Ectodermal cell (in vitro differentiated cells): Measurements from ENCODE around the gene KCNC1.

Experiments
- H3K27ac ChIP-seq: 2 replicates; pipeline ENCODE4 v1.7.0; 2013; ENCODE audit warnings: mild to moderate bottlenecking, low read depth, low read length; ENCODE audit not compliant: insufficient read depth, poor library complexity, severe bottlenecking
- H3K27me3 ChIP-seq: 2 replicates; pipeline ENCODE4 v1.7.0; 2013; ENCODE audit warnings: mild to moderate bottlenecking, low read length; ENCODE audit not compliant: insufficient read depth, control insufficient read depth, poor library complexity, severe bottlenecking
- H3K36me3 ChIP-seq: one replicate; pipeline ENCODE4 v1.7.0; 2013; ENCODE audit warnings: low read length; ENCODE audit not compliant: control insufficient read depth, insufficient read depth
- H3K4me1 ChIP-seq: one replicate; pipeline ENCODE4 v1.7.0; 2013; ENCODE audit warnings: low read length; ENCODE audit not compliant: control insufficient read depth, insufficient read depth
- H3K4me3 ChIP-seq: 2 replicates; pipeline ENCODE4 v1.7.0; 2013; ENCODE audit warnings: low read depth, low read length, control low read depth; ENCODE audit not compliant: insufficient read depth
- H3K9me3 ChIP-seq: 2 replicates; pipeline ENCODE4 v1.7.0; 2013; ENCODE audit warnings: mild to moderate bottlenecking, low read length, moderate library complexity; ENCODE audit not compliant: control insufficient read depth
- WGBS, 2 experiments: methylation state at CpG; one replicate each; pipeline ENCODE4 v1.1.7; 2013; ENCODE audit warnings: missing lambda C conversion rate in 2 of 2; 5-methylcytosine and 5-hydroxymethylcytosine counted together

The KCNC1 gene

DNA sequence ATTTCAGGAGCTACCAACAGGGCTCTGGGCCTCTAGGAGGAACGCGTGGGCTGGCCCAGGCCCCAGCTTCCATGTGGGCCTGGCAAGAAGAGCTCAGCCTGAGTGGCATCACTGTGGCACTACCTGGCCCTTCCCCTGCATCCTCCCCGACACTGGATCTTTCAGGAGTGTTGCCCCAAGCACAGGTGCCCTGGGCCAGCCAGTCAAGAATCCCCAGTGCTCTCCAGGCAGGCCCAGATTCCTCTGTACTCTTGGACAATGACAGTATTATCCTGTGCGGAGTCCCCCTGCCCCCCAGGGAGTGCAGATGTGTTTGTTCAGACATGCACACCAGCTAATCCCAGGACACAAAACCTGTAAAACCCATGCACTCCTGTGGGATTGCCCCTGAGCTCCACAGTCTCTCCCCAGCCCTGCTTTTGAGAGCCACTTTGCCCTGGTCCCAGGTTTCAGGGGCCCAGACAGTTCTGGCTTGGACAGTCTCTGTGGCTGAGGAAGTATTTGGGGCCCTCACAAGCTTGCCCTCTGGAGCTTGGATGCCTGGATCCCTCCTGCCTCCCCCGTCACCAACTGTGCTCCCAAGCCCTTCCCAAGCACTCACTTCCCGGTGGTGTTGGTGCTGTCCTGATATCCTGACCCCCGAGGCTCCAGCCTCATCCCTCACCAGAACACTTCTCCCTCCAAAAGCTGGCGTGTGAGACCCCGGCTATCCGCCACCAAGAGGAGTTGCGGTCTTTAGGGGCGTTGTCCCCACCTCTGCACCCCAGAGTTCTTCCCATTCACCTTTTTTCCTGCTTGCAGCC, 39.9 kb downstream of the KCNC1 start:
- H3K9me3 ChIP-seq, result no peaks in the 10 kb centered on the region
- H3K27me3 ChIP-seq, result no peaks in the 10 kb centered on the region
- peaks cover 23% of the 10 kb centered on the region for H3K4me1 ChIP-seq
- no peak overlapping the region for H3K4me3 ChIP-seq
- H3K36me3 ChIP-seq, result no peaks in the 10 kb centered on the region
- 89 to 90% methylated on average over 12 of the region's 12 CpGs for WGBS, 2 experiments
- no peak overlapping the region for H3K27ac ChIP-seq

DNA sequence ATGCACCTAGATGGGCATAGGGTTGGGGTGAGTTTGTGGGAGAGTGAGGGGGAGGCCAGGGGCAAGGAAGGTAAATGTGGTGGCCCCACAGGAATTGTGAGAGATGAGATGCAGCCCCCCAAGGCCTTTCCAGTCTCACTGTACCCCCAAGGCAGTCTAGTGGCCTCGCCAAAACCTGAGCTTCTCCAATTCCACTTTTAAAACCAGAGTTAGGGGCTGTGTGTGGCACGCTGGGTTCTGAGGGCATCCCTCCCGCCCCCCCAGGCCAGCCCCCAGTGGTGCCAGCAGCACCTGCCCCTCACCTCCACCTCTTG, 40.4 kb downstream of the KCNC1 start:
- Histone ChIP-seq H3K9me3 (no peaks in the 10 kb centered on the region), H3K27ac (no peak overlapping the region)

DNA sequence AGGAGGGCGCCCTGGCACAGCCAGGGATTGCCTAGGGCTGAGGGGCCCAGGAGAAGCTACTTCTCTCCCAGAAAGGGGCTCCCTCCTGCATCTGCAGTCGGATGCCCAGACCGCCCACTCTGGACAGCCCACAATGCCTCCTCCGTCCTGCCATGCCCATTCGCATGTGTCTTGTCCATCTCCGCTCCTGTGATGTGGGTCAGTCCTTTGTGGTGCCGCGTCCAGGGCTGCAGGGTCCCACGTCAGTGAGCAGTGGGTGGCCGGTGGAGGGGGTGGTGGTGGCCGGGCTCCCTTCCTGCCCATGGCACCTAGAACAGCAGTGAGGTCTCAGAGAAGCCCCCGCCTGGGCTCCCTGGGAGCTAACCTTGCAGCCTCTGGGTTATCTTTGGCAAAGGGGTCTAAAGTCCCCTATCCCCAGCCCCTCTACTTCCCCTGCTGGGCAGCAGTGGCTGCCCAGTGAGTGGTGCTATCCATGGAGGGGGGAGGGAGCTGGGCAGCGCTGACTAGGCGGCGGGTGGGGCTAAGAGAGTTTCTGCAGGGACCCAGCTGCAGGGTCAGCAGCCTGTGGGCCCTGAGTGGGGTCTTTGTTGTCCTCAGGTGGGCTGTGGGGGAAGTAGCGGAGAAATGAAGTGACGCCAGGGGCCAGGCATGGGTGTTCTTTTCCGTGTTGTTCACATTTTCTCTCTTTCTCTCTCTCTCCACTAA, 41.1 kb downstream of the KCNC1 start:
- no peak overlapping the region for H3K4me3 ChIP-seq
- H3K4me1 ChIP-seq, result peaks cover 15% of the 10 kb centered on the region
- H3K27ac ChIP-seq, result no peak overlapping the region
- no peaks in the 10 kb centered on the region for H3K27me3 ChIP-seq
- H3K36me3 ChIP-seq, result no peaks in the 10 kb centered on the region
- WGBS, 2 experiments, result 86 to 87% methylated on average over 18 of the region's 18 CpGs
- H3K9me3 ChIP-seq, result no peaks in the 10 kb centered on the region

More for the DNA sequence above, 40.4 kb downstream of the KCNC1 start:
- Histone ChIP-seq H3K4me3 (no peak overlapping the region), H3K4me1 (peaks cover 22% of the 10 kb centered on the region), H3K27me3 (no peaks in the 10 kb centered on the region), H3K36me3 (no peaks in the 10 kb centered on the region)
- 91 to 94% methylated on average over 3 of the region's 3 CpGs for WGBS, 2 experiments

DNA sequence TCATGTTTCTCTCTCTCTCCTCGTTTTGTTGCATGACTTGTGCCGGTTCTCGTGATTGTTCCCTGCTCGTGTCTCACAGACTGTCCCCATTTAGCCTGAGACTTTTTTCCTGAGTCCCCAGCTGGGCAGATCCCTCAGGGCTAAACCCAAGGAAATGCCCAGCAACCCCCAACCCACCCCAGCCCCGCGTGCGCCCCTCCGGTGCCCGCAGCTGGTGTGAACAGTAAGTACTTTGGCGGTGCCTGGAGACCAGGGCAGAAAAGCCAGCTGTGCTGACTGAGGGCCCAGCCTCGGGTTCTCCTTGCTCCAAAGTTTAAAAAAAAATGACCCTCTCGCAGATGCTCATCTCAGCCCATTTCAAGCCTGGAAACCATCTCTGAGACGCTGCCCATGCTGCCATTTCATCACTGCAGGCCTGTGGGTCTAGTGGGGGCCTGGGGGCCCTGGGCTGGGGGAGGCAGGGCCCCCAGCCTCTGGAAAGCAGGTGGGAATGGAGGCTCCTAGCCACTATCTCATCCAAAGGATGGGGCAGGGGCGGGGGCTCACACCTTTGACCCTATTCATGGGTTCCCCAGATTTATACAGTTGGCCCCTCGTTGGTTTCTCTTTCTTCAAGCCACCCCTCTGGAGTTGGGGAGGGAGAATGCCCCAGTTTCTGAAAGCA, 41.8 kb downstream of the KCNC1 start:
- H3K36me3 ChIP-seq, result no peaks in the 10 kb centered on the region
- 87% methylated on average over 15 of the region's 15 CpGs for WGBS, 2 experiments
- H3K27me3 ChIP-seq, result no peaks in the 10 kb centered on the region
- H3K27ac ChIP-seq, result no peak overlapping the region
- peaks cover 15% of the 10 kb centered on the region for H3K4me1 ChIP-seq
- H3K9me3 ChIP-seq, result no peaks in the 10 kb centered on the region
- no peak overlapping the region for H3K4me3 ChIP-seq

DNA sequence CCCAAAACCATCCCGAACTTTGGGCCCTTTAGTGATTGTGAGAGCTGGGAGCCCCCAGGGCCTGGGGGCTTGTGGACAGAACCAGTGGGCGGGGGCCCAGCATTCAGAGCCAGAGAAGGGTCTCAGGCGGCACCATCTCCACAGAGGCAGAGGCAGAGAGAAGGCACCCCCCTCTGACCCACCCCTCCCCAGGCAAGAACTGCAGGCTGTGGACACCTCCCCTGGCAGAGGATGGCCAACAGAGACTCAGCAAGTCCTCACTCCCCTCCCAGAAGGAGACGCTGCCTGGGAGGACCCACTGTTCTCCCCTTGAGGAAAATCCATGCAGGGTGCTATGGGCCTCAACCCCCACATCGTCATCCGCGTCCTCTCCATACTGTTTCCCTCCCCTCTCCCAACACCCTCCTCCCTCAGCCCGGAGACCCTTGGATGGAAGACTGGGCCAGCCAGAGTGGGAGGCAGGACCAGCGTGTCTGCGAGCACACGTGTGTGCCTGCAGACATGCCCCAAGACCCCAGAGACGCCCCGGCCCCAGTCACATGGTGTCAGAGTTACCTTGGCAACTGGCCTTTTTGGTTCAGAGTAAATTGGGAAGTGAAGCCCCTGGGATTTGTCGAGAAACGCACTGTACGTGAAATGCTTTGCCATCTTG, 42.6 kb downstream of the KCNC1 start:
- H3K4me1 ChIP-seq, result peaks cover 15% of the 10 kb centered on the region
- no peaks in the 10 kb centered on the region for H3K9me3 ChIP-seq
- no peak overlapping the region for H3K4me3 ChIP-seq
- H3K27me3 ChIP-seq, result no peaks in the 10 kb centered on the region
- H3K27ac ChIP-seq, result no peak overlapping the region
- 92 to 95% methylated on average over 16 of the region's 16 CpGs for WGBS, 2 experiments
- no peaks in the 10 kb centered on the region for H3K36me3 ChIP-seq

DNA sequence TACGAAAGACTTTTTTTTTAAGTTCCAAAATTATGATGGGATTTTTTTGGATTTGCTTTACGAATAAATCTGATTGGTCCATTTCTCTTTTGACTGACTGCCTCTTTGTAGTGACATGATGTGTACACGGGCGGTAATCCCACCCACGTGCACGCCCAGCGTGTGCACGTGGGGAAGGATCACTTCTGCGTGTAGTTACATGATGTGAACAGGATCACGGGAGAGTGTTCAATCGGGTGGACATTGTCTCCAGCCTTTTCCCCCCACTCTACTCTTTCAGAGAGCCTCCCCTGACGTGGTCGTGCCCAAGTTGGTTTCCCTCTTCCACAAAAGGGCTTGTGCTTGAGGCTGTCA, 43.1 kb downstream of the KCNC1 start:
- H3K4me3 ChIP-seq, result no peak overlapping the region
- peaks cover 15% of the 10 kb centered on the region for H3K4me1 ChIP-seq
- H3K27me3 ChIP-seq, result no peaks in the 10 kb centered on the region
- no peak overlapping the region for H3K27ac ChIP-seq
- WGBS, 2 experiments, result 96% methylated on average over 13 of the region's 13 CpGs
- no peaks in the 10 kb centered on the region for H3K9me3 ChIP-seq
- H3K36me3 ChIP-seq, result no peaks in the 10 kb centered on the region

DNA sequence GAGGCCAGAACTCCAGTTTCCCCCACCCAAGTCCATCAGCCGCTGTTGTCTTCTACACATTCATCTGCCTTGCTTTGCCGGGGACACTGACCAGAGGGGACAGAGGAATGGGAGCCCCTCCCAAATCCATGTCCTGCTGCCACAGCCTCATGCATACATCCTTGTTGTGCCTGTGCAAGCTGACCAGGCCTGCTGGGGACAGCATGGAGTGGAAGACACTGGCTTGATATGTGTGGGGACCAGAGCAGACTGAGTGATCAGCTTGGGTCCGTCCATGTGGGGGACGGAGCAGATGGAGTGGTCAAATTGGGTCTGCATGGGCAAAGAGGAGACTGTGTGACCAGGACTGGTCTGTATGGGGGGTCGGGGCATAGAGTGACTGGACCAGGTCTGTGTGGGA, 43.8 kb downstream of the KCNC1 start:
- Histone ChIP-seq H3K9me3 (no peaks in the 10 kb centered on the region), H3K27ac (no peak overlapping the region), H3K4me3 (no peak overlapping the region), H3K27me3 (no peaks in the 10 kb centered on the region), H3K4me1 (peaks cover 15% of the 10 kb centered on the region), H3K36me3 (no peaks in the 10 kb centered on the region)
- 93 to 94% methylated on average over 5 of the region's 5 CpGs for WGBS, 2 experiments

DNA sequence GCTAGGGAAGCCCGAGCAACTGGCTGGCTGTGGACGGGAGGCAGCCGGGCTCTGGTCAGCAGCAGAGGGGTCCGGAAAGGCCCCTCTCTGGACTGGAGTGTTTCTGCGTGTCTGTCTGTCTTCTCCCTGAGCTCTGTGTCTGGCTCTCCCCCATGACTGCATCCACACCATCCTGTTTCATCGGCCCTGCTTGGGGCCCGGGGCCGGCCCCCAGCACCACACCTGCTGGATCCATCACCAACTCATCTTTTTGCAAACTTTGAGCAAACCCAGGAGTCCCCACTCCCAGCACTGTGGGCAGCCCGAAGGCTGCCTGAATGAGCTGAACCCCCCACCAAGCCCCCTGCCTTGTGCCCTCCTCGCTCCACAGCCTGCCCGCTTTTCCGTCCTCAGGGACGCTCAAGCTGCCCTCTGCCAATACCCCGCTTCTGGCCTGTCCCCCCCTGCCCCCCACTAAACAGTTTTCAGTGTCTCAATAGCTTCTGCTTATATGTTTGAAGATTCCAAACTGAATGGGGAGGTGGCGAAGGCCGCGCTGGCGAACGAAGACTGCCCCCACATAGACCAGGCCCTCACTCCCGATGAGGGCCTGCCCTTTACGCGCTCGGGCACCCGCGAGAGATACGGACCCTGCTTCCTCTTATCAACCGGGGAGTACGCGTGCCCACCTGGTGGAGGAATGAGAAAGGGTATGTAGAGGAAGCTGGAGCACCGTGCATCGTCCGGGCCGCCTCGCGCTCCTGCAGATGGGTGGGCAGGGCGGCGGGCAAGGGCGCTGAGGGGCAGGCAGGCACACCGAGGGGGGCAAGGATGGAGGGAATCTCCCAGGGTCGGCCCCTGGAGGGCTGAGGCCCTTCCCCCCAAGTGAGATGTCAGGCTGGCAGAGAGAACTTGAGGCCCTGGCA, 44.6 kb downstream of the KCNC1 start:
- Histone ChIP-seq H3K36me3 (no peaks in the 10 kb centered on the region), H3K27me3 (no peaks in the 10 kb centered on the region), H3K27ac (no peak overlapping the region), H3K9me3 (no peaks in the 10 kb centered on the region), H3K4me3 (no peak overlapping the region), H3K4me1 (peaks cover 15% of the 10 kb centered on the region)
- 96% methylated on average over 40 of the region's 40 CpGs for WGBS, 2 experiments

DNA sequence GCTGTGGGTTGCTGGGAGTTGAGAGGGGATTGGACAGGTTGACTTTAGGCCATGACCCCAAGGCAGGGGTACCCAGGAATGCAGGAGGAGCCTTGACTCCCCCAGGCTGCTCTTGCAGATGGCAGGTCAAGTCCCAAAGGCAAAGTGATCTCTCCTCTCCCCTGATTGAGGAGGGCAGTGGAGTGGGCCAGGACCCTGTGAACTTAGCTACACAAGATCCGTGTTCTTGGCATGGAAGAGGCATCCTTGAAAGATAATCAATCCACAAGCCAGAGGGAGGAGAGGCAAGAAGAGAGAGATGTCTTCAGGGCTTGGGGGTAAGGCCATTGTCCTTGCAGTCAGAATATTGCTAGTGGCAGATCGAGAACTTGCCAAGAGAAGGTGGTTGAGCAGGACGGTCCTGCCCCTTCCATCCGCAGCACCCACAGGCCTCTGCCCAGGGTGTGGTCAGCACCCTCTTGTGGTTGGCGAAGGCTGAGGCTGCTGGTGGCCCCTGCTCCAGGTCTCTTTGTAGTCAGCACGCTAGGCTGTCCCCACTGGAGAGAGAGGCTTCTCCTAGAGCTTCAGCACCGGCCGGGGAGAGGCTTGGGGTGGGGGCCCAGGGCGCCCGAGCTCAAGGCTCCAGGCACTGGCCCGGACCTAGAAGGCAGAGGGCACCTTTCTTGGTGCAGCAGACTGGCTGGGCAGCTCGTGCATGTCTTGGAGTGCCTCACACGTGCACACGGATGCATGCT, 45.4 kb downstream of the KCNC1 start:
- peaks cover 10% of the 10 kb centered on the region for H3K4me1 ChIP-seq
- H3K4me3 ChIP-seq, result no peak overlapping the region
- H3K36me3 ChIP-seq, result no peaks in the 10 kb centered on the region
- H3K27me3 ChIP-seq, result no peaks in the 10 kb centered on the region
- 91 to 94% methylated on average over 14 of the region's 14 CpGs for WGBS, 2 experiments
- H3K9me3 ChIP-seq, result no peaks in the 10 kb centered on the region
- no peak overlapping the region for H3K27ac ChIP-seq
